Measurements from ENCODE around the gene IRF8.
"Not testable (repeated sequence)": the region's sequence is repeated elsewhere in the genome, so short reads cannot be mapped to it uniquely, and the experiment has no call there.

IRF8 gene

DNA sequence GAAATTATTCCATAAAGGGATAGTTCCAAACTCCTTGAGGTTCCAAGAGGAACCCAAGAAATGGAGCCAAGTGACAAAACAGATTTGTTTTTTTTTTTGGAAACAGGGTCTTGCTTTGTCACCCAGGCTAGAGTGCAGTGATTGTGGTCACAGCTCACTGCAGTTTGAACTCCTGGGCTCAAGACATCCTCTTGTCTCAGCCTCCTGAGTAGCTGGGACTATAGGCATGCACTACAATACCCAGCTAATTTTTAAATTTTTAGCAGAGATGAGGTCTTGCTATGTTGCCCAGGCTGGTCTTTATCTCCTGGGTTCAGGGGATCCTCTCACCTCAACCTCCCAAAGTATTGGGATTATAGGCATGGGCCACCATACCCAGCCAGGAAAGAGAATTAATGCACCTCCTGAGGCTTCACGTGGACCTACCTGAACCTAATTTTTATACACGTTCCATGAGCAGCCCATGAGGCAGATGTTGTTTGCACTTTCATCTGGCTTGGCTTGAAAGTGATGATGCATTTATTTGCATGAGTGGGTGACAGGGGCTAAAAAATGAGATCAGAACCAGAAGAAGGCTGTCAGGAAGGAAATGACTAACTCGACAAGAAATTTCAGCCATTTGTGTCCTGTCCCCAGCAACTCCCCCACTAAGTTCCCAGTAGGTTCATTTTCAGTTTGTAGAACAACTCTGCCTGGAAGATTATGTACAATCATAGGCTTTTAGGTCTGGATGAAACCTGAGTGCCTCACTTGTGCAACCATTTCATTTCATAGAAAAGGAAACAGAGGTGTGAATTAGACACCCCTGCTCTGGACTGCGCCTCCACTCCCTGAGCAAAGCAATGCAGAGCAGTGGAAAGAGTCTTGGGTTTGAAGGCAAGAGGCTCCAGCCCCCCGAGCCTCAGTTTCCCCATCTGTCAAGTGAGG, 10.3 kb upstream of the IRF8 start:
- FAIRE-seq (peak; percentile 96), DNase-seq (ENCODE audit: extremely low spot score, insufficient read length, low read depth) (peak; percentile 59)

DNA sequence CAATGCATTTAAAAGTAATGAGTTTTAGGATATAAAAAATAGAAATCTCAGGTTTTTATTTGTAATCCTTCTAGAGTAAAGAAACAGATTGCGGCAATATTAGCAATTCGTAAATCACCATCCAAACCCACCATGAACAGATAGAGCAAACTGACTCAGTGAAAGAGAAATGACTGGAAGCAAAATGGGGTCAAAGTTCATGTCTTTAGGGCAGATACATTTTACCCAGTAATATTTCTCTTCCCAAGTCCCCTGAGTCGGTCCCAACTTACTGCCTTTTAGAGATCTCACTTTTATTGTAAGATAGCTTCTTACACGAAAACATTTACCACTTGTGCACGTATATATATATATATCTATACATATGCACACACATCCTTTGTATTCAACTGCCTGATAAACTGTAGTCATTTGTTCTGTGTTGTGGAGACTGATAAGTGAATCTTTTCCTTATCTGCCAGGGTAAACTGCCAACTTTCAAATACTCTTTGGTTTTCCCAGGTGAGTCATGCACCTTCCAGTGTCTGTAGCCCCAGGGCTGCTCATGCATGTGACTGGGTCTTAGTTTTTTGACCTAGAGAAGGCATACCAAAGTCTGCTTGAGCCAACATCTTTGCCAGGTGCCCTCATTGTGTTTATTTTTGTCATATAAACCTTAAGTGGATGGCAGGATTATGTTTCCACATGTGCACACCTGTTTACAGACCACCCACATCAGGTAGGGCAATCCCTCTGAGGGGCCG, 7.8 kb upstream of the IRF8 start:
- DNase-seq (ENCODE audit: extremely low spot score, insufficient read length, low read depth) (no peak), FAIRE-seq (no peak)

DNA sequence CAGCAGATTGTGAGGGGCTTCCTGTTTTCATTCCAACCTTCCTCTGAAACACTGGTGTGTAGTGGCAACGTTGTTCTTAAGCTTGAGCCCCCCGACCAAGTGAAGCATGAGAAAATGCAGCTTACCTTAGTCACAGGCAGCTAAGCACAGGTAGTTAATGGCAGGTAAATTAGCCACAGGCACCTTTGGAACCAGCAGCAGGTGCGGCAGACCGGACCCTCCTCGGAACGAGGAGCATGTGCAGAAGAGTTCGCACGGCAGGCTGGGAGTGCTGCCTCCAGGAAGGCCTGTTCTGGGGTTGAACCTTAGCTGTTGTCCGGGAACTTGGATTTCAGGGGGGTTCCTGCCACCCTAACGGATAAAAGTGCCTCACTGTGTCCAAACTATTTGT, 7.2 kb upstream of the IRF8 start:
- DNase-seq (ENCODE audit: extremely low spot score, insufficient read length, low read depth) (no peak), FAIRE-seq (no peak)

DNA sequence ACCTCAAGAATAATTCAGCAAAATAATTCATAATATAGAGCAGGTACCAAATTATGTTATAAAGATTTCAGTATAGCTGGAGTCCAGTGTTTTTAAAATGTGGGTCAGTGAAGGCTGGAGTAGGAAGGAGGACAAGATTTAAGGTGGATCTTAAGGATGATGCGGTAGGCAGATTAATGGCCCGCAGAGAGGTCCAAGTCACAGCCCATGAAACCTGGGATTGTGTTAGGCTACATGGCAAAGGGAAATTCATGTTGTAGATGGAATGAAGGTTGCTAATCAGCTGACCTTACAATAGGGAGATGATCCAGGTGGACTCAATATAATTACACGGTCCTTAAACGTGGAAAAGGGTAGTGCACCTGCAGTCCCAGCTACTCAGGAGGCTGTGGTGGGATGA, 6.2 kb upstream of the IRF8 start:
- no peak for FAIRE-seq
- no peak for DNase-seq (ENCODE audit: extremely low spot score, insufficient read length, low read depth)

DNA sequence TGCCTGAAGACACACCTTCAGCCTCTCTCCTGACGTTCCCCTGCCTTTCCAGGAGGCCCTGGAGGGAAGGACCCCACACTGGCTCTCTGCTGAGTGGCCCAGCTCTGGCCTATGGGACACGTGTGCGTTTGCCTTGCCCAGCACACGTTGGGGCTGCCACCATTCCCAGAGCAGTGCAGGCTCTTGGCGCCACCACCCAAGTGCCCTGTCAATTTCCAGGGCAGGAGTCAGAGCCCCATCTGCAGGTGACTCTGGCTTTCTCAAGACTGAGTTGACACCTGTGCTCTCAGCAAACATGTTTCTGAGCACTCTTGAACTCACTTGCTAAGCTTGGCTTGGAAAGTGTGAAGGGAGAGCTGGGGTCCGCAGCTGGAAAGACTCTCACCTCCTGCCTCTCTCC, 4.7 kb upstream of the IRF8 start:
- no peak for DNase-seq (ENCODE audit: extremely low spot score, insufficient read length, low read depth)
- peak; percentile 15 for FAIRE-seq

DNA sequence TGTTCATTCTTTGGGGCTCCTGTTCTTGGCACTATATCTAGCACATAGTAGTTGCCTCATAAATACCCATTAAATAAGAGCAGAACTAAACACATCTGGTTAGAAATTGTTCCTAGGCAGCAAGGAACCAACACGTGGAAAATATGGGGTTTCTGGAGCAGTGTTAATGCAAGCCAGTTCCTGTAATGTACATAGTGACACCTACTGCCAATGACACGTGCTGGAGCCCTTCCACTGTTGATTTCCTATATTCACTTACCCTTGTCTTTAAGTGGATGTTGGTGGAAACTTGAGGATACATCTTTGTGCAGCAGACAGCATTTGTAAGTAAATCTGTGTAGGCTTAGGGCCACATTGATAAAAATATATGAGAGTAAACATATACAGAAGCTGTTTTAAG, 1.6 kb upstream of the IRF8 start:
- FAIRE-seq = peak; percentile 56
- no peak for DNase-seq (ENCODE audit: extremely low spot score, insufficient read length, low read depth)

DNA sequence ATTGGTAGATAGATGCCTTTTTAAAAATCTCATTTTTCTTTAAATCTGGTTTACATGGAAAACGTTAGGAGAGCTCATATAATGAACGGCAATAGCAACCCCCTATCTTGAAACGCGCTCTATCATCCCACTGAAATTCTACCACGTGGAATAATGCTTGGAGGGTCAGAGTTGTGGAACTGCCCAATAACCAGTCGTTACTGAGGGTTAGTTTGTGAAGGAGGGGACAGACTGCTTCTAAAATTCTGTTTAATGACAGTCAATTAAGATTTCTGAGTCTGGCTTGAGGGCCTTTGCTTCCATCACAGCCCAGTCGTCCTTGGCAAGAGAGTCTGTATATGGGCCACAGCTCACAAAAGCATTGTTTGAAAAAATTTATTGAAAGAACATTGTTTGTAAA, 482 bp downstream of the IRF8 start:
- DNase-seq (ENCODE audit: extremely low spot score, insufficient read length, low read depth) (no peak), FAIRE-seq (no peak)

DNA sequence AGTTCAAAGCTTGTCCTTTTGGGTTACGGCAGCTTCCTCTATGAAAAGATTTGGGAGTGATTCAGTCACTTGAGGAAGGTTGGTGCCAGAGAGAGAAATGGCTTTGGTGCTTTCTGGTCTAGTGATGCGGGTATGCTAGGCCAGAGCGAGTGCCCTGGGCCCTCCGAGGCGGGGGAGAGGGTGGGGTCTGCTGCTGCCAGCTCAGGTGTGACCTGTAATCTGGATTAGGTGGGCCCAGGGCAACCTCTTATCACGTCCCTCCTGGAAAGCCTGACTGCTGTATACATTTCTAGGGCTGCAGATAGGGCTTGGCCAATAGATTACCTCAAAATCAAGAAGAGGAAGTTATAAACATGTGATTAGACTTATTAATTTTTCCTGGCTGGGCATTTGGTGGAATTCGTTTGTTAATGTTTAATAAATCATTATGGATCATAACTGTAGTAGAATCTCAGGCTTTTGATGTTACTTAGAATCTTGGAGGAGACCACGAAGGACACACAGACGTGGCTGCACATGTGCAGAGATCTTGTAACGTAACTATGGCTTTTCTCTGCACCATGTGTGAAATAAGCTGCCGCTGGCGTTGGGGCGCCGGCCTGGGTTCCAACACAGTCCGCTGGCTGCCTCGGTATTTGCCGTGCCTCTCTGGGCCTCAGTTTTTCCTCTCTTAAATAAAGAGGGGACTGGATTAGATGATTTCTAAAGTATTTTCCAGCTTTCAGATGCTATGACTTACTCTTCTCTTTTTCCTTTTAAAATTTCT, 1.2 kb downstream of the IRF8 start:
- DNase-seq (ENCODE audit: extremely low spot score, insufficient read length, low read depth) (no peak), FAIRE-seq (peak; percentile 60)

DNA sequence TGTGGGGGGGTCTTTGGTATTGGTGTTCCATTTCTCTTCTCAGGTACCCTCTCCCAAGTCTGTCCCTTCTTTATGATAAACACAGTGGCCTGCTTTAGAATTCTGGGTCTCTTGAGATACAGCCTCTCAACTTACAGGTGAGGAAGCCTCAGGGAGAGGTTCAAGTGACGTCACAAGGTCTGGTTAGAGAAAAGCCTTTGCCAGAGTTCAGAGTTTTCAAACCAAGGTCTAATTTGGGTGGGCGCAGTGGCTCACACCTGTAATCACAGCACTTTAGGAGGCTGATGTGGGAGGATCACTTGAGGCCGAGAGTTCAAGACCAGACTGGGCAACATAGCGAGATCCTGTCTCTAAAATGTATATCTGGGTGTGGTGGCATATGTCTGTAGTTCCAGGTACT, 2.1 kb downstream of the IRF8 start:
- no peak for DNase-seq (ENCODE audit: extremely low spot score, insufficient read length, low read depth)
- FAIRE-seq = peak; percentile 68

DNA sequence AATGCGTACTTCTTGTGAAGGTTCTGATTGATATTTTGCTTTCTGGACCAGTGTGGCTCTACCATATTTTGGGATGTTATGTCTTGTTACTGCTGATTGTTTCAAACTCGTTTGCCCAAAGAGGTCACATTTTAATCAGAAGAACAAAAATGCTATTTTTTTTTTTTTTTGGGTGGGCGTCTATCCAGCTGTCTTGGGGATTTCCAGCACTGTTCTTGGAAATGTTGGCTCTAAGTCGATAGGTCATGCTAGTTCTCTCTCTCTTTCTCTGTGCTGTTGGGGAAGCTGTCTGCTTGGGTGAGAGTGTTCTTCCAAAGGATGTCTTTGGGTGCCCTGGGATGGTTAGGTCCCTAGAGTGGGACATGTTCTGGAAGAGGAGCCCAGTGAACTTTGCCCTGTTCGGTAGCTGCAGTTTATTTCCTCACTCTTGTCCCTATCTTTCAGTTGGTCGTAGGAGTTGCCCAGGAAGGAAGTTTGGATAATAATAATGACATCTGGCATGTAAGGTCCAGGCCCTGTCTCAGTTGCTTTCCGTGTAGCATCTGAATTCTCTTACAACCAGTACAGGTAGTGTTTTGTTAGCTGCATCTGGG, 2.9 kb downstream of the IRF8 start:
- no peak for DNase-seq (ENCODE audit: extremely low spot score, insufficient read length, low read depth)
- FAIRE-seq = peak; percentile 58

DNA sequence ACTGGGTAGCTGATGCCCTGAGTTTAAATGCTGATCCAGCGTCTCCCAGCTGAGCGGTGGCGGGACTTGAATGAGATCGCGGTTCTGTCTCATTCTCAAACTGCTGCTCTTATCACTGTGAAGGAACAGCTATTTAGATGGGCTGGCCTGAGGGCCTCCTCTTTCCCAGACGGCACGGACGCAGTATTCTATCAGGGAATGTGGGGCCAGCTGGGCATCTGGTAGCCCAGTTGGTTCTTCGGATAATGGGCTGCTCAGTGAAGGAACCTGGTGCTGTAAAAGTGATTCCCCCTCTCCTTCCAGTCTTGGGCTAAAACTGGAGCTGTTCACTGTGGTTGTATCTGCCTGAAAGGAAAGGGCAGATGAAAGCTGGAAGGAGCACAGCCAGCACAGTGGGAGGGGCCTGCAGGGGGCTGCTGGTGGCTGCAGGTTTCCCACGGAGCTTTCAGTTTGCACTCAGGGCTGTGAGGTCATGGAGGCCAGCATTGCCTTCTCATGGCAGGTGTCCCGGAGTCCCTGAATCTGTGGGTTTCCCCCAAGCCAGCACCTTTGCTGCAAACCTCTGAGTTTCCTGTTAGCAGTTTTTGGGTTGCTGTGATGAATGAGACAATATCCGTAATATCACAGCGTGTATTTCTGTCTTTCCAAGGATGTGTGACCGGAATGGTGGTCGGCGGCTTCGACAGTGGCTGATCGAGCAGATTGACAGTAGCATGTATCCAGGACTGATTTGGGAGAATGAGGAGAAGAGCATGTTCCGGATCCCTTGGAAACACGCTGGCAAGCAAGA, 3.6 kb downstream of the IRF8 start:
- FAIRE-seq (peak; percentile 98), DNase-seq (ENCODE audit: extremely low spot score, insufficient read length, low read depth) (peak; percentile 72)

DNA sequence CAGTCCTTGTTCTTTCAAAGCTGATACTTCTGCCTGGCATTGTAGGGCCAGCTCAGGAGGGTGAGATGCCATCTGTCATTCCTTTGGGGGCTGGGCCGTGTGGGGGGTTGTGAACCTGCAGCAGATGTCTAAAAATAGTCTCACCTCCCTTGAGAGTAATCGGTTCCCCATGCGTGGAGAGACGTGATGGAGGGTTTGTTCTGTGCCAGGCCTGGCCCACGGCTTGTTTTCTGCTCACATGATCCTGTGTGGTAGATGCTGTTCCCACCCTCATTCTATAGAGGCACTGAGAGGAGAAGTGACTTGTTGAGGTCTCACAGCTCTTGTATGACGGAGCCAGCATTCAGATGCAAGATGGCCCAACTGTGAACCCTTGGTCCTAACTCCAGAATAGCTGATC, 4.6 kb downstream of the IRF8 start:
- peak; percentile 88 for FAIRE-seq
- no peak for DNase-seq (ENCODE audit: extremely low spot score, insufficient read length, low read depth)

DNA sequence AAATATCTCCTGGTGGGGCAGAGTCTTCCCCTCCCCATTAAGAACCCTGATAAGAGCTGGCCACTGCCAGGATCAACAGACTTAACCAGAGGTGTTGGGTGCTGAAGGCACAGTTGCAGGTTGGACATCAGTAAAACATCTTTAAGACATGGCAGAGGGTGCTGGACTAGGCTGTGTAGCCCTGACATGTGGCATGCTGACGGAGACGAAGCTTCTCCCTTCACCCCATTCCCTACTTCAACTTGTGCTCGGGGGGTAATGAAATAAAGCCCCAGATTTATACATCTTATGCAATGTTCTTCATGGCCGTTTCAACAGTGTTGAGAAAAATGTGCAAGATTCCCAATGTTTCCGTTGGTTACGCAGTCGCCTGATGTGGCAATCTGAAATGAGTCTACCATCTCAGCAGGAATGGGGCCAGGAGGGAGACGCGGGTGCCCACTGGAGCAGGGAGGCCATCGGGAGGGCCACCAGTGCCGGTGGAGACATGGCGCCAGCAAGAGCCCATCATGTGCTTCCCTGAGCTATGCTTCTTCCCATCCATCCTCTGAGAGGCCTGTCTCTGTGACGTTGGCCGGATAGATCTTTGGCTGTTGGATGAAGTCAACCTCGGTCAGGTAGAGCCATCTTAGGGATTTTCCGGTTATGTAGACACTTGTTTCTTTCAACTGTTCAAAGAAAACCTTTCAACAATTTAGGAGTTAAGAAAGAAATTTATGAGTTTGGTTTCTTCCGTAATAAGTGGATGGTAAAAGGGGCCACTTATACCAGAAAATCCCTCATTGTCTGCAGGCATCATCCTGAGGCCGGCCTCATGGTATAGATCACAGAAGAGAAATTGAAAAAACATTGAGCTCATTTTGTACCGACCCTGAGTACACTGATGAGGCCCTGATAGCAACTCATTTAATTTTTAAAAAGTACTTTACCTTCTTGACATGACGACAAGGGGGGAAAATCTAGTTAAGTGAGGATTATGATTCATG, 6.4 kb downstream of the IRF8 start:
- DNase-seq (ENCODE audit: extremely low spot score, insufficient read length, low read depth) (no peak), FAIRE-seq (no peak)

DNA sequence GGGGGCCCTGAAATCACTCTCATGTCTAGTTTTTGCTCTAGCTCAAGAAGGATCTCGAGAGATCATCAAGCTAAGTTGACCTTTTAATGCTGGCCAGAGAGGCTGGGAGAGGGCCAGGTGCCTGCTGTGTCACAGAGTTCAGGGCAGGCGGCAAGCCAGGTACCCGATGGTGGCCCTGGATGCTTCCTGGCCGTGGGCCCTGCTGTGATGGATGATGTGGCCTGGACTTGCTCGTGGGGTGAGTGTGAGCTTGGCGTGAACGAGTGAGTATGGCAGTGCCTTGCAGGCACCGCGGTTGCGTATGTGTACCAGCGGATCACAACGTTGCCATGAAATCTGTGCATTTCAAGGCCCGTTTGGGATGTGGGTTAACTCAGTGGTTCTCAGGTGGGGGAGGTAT, 7.4 kb downstream of the IRF8 start:
- DNase-seq (ENCODE audit: extremely low spot score, insufficient read length, low read depth) = no peak
- no peak for FAIRE-seq

DNA sequence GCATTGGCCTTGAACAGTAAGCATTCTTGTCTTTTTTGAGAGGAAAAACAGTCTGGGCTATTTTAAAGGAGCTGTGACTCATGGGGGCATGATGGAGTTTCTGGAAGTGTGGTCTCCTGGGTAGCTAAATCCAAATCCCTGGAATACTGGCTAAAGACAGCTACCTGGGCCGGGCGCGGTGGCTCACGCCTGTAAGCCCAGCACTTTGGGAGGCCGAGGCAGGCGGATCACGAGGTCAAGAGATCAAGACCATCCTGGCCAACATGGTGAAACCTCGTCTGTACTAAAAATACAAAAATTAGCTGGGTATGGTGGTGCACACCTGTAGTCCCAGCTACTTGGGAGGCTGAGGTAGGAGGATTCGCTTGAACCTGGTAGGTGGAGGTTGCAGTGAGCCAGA, 8.3 kb downstream of the IRF8 start:
- not testable (repeated sequence) for FAIRE-seq; DNase-seq (ENCODE audit: extremely low spot score, insufficient read length, low read depth)

DNA sequence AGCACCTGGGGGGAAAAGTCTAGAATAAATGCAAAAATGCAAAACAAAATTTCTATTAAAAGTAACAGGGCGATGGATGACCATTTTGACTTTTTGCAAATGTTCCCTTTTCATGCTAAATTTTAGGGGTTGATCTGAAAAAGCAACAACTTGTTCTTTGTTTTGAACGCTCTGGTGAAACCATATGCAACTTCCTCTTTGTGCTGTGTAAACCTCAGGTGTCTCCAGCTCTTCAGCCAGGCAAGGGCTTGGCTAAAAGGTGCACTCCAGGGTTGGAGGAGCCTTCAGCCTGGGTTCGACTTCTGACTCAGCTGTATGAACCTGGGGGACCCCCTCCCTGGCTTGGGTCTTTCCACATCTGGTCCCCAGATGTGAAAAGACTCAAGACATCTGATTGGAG, 9.5 kb downstream of the IRF8 start:
- FAIRE-seq (peak; percentile 82), DNase-seq (ENCODE audit: extremely low spot score, insufficient read length, low read depth) (no peak)

DNA sequence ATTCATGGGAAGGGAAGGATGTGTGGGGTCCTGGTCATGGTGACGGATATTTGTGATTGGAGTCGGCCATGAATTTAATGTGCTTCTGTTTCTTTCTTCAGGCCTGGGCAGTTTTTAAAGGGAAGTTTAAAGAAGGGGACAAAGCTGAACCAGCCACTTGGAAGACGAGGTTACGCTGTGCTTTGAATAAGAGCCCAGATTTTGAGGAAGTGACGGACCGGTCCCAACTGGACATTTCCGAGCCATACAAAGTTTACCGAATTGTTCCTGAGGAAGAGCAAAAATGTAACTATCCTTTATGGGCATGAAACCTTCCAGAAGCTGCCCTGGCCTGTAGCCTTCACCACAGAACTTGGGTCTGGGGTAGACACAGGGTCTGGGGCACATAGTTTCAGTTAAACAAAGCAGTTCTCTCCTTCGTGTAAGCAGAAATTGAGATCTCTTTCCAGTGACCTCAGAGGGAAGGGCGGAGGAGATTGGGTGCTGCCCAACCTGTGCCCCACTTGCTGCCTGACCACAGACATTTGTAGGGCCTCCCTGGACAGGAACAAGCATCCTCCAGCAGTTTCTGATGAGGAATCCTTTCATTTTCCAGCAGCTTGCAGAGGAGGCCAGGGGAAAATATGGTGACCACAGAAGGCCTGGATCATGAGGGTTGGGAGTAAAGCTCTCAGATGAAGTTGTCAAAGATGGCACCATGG, 10.1 kb downstream of the IRF8 start:
- DNase-seq (ENCODE audit: extremely low spot score, insufficient read length, low read depth) (no peak), FAIRE-seq (no peak)
